Ishikawa (cell line): ENCODE results near the gene DHRSX.

Experiments
- CEBPB ChIP-seq: IDR thresholded peaks from 2 replicates; pipeline ENCODE4 v1.6.1; 2012
- CREB1 ChIP-seq: IDR thresholded peaks from 2 replicates; pipeline ENCODE4 v1.6.1; 2012; ENCODE audit warnings: low read depth
- EGR1 ChIP-seq: IDR thresholded peaks from 2 replicates; pipeline ENCODE4 v1.6.1; 2012
- EP300 ChIP-seq: IDR thresholded peaks from 2 replicates; pipeline ENCODE4 v1.6.1; 2012; ENCODE audit warnings: borderline replicate concordance
- FOXM1 ChIP-seq: IDR thresholded peaks from 2 replicates; pipeline ENCODE4 v1.6.1; 2012; ENCODE audit warnings: low read depth, borderline replicate concordance
- MAX ChIP-seq: IDR thresholded peaks from 2 replicates; pipeline ENCODE4 v1.6.1; 2012
- NFIC ChIP-seq: IDR thresholded peaks from 2 replicates; pipeline ENCODE4 v1.6.1; 2012
- RAD21 ChIP-seq: IDR thresholded peaks from 2 replicates; pipeline ENCODE4 v1.6.1; 2012; ENCODE audit warnings: low read depth
- REST ChIP-seq: IDR thresholded peaks from 2 replicates; pipeline ENCODE4 v1.6.1; 2012; ENCODE audit warnings: low read depth, mild to moderate bottlenecking
- TAF1 ChIP-seq: IDR thresholded peaks from 2 replicates; pipeline ENCODE4 v1.6.1; 2012; ENCODE audit warnings: low read depth, mild to moderate bottlenecking
- TCF12 ChIP-seq: IDR thresholded peaks from 2 replicates; pipeline ENCODE4 v1.6.1; 2012; ENCODE audit warnings: low read depth
- TEAD4 ChIP-seq: IDR thresholded peaks from 2 replicates; pipeline ENCODE4 v1.6.1; 2012
- USF1 ChIP-seq: IDR thresholded peaks from 2 replicates; pipeline ENCODE4 v1.6.1; 2012
- YY1 ChIP-seq: IDR thresholded peaks from 2 replicates; pipeline ENCODE4 v1.6.1; 2012; ENCODE audit warnings: low read depth
- ZBTB7A ChIP-seq: IDR thresholded peaks from 2 replicates; pipeline ENCODE4 v1.6.1; 2012; ENCODE audit warnings: low read depth

DHRSX gene

GRCh38 chrX:2369206-2369605 lies 131.6 kb downstream of the DHRSX start:
- TF ChIP-seq EP300 = no peak
- no peak for TF ChIP-seq TCF12
- TF ChIP-seq REST = no peak
- no peak for TF ChIP-seq CREB1
- no peak for TF ChIP-seq FOXM1
- no peak for TF ChIP-seq NFIC
- no peak for TF ChIP-seq YY1
- TF ChIP-seq EGR1 = no peak
- TF ChIP-seq MAX = no peak
- TF ChIP-seq ZBTB7A = no peak
- TF ChIP-seq USF1 = no peak
- no peak for TF ChIP-seq RAD21
- no peak for TF ChIP-seq TAF1
- TF ChIP-seq TEAD4 = no peak
- TF ChIP-seq CEBPB = no peak

- TF ChIP-seq USF1 (no peak), YY1 (no peak), CEBPB (no peak), CREB1 (no peak), NFIC (no peak), TEAD4 (no peak), TAF1 (no peak)
Observed at GRCh38 chrX:2360731-2361130, 140.0 kb downstream of the DHRSX start.

- TF ChIP-seq NFIC = no peak
- no peak for TF ChIP-seq ZBTB7A
- TF ChIP-seq YY1 = no peak
- TF ChIP-seq RAD21 = no peak
- TF ChIP-seq FOXM1 = no peak
- no peak for TF ChIP-seq TCF12
- no peak for TF ChIP-seq USF1
- TF ChIP-seq TEAD4 = no peak
- TF ChIP-seq CEBPB = no peak
- no peak for TF ChIP-seq TAF1
- no peak for TF ChIP-seq EP300
- TF ChIP-seq EGR1 = no peak
- TF ChIP-seq MAX = no peak
Observed at GRCh38 chrX:2351999-2352995, 148.5 kb downstream of the DHRSX start.

GRCh38 chrX:2351321-2351720 lies 149.5 kb downstream of the DHRSX start:
- TF ChIP-seq YY1 = no peak
- no peak for TF ChIP-seq RAD21
- TF ChIP-seq TEAD4 = no peak
- no peak for TF ChIP-seq TCF12
- no peak for TF ChIP-seq EGR1
- no peak for TF ChIP-seq REST
- no peak for TF ChIP-seq CREB1
- TF ChIP-seq MAX = no peak
- TF ChIP-seq USF1 = no peak
- no peak for TF ChIP-seq FOXM1
- no peak for TF ChIP-seq CEBPB
- TF ChIP-seq ZBTB7A = no peak
- no peak for TF ChIP-seq NFIC
- no peak for TF ChIP-seq TAF1
- TF ChIP-seq EP300 = no peak
